ENCODE results near the gene PPP1R13L.

Gene PPP1R13L

DNA sequence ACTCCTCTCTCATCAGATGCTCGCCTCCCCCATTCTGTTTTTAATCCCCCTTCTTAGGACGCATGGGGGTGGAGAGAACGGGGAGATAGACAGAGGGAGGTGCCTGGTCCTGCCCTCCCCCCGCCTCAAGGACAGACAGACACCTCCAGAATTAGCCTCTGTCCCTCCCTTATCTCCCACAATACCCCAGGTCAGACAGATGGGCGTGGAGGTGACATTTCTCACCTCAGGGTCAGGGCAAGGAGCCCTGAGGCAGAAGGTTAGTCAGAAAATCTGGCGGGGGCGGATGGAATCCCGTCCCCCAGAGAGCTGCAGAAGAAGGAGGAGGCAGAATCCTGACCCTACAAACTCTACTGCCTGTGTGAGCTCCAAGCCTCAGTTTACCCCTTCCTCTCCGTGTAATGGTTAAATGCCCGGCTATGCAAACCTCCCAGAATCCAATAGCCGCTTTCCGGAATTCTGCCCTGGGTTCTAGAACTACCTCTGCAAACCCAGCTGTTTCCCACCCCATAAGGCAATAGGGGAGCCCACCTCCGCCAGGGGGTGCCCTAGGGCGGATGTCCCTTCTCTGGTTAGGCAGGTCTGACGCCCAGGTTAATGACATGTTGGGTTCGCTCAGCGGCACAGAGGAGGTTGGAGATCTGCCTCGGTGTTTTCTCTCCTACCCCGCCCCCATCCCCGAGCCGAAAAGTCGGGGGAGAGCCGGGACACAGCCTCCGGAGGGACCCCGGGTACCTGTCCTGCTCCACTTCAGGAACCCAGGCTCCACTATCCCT lies 900 bp downstream of the PPP1R13L start:
- no peak for TF ChIP-seq ZFX (IDR thresholded peaks at IDR 0.05; ENCODE audit: borderline replicate concordance)
- TF ChIP-seq, protein P1, sequence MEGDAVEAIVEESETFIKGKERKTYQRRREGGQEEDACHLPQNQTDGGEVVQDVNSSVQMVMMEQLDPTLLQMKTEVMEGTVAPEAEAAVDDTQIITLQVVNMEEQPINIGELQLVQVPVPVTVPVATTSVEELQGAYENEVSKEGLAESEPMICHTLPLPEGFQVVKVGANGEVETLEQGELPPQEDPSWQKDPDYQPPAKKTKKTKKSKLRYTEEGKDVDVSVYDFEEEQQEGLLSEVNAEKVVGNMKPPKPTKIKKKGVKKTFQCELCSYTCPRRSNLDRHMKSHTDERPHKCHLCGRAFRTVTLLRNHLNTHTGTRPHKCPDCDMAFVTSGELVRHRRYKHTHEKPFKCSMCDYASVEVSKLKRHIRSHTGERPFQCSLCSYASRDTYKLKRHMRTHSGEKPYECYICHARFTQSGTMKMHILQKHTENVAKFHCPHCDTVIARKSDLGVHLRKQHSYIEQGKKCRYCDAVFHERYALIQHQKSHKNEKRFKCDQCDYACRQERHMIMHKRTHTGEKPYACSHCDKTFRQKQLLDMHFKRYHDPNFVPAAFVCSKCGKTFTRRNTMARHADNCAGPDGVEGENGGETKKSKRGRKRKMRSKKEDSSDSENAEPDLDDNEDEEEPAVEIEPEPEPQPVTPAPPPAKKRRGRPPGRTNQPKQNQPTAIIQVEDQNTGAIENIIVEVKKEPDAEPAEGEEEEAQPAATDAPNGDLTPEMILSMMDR (IDR thresholded peaks at IDR 0.05): peak; percentile 50

DNA sequence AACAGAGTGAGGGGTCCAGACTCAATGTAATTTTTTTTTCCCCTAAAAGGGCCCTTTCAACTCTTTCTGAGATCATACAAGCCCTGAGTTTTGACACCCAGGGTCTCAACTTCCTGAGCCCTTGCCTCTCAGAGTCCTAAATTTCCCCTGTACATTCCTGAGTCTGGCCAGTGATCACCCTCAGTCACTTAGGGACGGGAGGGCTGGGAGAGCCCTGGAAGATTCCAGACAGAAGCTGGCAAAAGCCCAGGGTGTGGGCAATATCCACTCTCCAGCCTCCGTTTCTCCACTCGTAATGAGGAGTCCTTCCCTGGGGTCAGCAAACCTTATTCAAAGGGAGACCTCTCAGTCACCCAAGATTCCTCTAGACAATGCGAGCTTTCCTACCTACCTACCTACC lies 1.6 kb downstream of the PPP1R13L start:
- H3K27ac ChIP-seq: peak overlapping the region; percentile 96
- TF ChIP-seq, protein P1 (IDR thresholded peaks at IDR 0.05): no peak
- no peak for TF ChIP-seq ZFX (IDR thresholded peaks at IDR 0.05; ENCODE audit: borderline replicate concordance)

More for the DNA sequence above, 900 bp downstream of the PPP1R13L start:
- peak overlapping the region; percentile 96 for H3K27ac ChIP-seq

- TF ChIP-seq ZFX (IDR thresholded peaks at IDR 0.05; ENCODE audit: borderline replicate concordance): no peak
- TF ChIP-seq, protein P1 (IDR thresholded peaks at IDR 0.05): 0 out of 2 replicates have a peak, but pooled peaks have one; percentile 8
- peak overlapping the region; percentile 96 for H3K27ac ChIP-seq
Measured at GRCh38 chr19:45402298-45403061, 2.4 kb downstream of the PPP1R13L start.

- H3K27ac ChIP-seq: no peak overlapping the region
- TF ChIP-seq, protein P1 (IDR thresholded peaks at IDR 0.05): no peak
- TF ChIP-seq ZFX (IDR thresholded peaks at IDR 0.05; ENCODE audit: borderline replicate concordance): no peak
Measured at GRCh38 chr19:45401815-45402214, 3.1 kb downstream of the PPP1R13L start.

DNA sequence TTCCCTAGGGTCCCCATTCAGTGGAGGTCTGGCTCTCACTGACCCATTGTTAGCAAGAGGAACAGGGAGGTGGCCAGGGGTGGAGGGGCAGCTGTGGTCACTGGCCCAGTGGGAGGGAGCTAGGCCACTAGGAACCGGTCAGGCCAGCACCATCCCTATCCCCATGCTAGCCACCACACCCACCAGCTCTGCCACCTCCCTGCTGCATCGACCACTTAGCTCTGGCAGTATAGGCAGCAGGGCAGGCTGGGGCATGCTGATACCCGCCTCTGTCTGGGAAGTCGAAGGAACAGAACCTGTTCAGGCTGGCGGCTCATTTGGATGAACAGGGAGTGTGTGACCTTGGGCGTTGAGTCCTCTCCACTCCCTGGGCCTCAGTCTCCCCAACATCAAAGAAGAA lies 4.7 kb downstream of the PPP1R13L start:
- TF ChIP-seq ZFX (IDR thresholded peaks at IDR 0.05; ENCODE audit: borderline replicate concordance): no peak
- TF ChIP-seq, protein P1 (IDR thresholded peaks at IDR 0.05): no peak

DNA sequence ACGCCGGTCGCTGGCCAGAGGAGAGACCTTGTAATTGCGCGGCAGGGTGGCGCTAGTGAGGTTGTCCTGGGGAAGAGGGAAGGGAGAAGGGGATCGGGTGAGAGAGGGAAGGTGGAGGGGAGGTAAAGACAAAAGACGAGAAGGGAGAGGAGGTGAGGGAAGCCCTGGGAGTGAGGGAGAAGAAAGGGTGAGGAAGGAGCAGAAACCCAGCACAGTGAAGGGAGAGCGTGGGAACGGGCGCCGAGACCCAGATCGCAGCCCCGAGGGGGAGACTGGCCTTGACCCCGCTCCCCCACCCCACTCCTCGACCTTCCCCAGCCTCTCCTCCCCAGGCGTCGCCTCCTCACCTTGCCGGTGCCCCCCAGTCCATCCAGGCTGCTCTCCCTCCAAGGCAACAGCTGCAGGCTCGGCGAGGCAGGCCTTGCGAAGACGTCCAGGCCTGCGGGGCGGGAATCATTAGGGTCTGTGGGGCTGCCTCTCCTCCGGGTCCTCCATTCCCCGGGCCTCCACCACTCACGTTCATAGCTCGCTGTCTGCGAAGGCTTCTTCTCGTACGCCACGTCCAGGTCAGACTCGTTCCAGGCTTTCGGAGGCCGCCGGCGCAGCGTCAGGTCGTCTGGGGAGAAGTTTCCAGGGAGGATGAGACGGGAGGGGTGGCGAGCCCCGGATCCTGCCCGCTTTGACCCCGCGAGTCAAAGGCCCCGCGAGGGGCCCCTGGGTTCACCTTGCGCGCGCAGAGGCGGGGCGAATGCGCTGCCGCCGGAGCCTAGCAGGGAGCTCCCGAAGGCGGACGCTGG lies 8.8 kb downstream of the PPP1R13L start:
- no peak for TF ChIP-seq ZFX (IDR thresholded peaks at IDR 0.05; ENCODE audit: borderline replicate concordance)
- TF ChIP-seq, protein P1 (IDR thresholded peaks at IDR 0.05): no peak
- no peak overlapping the region for H3K27ac ChIP-seq

More for the DNA sequence above, 4.7 kb downstream of the PPP1R13L start:
- H3K27ac ChIP-seq: peak overlapping the region; percentile 99

Measured in 22Rv1 (cell line).